GM12878 (cell line): ENCODE results near the gene FALEC. TPM values are rescaled to one million over a fixed set of nuclear protein-coding genes. Genes with fewer than 3 reads are reported as not detected.
A peak's percentile ranks its signal among the peaks of the same experiment; 100 is the strongest.

Source experiments
- BMI1 ChIP-seq: fragments of 450-650 bp; IDR thresholded peaks from 2 replicates; pipeline ENCODE4 v1.6.1; 2016; ENCODE audit warnings: mild to moderate bottlenecking, moderate library complexity, borderline replicate concordance
- CBX5 ChIP-seq: sonication (generic); IDR thresholded peaks from 2 replicates; pipeline ENCODE4 v1.6.1; 2016; ENCODE audit warnings: low read depth, moderate library complexity, mild to moderate bottlenecking, inconsistent platforms
- CHD2 ChIP-seq: IDR thresholded peaks from 2 replicates; pipeline ENCODE4 v1.6.1; 2011; ENCODE audit warnings: low read depth, low read length, improper control_type of control experiment, borderline replicate concordance
- E2F8 ChIP-seq: fragments of 450-650 bp; IDR thresholded peaks from 2 replicates; pipeline ENCODE4 v1.6.1; 2018; ENCODE audit warnings: mild to moderate bottlenecking, low read depth, moderate library complexity; ENCODE audit not compliant: partially characterized antibody
- GATAD2B ChIP-seq: fragments of 450-650 bp; conservative IDR thresholded peaks from 2 replicates; pipeline ENCODE4 v1.6.1; 2017; ENCODE audit warnings: low read depth, mild to moderate bottlenecking, moderate library complexity
- IKZF1 ChIP-seq: fragments of 450-650 bp; conservative IDR thresholded peaks from 2 replicates; pipeline ENCODE4 v1.6.1; 2017; ENCODE audit warnings: antibody characterized with exemption, mild to moderate bottlenecking
- KLF5 ChIP-seq: fragments of 450-650 bp; IDR thresholded peaks from 2 replicates; pipeline ENCODE4 v1.6.1; 2014; ENCODE audit warnings: mild to moderate bottlenecking; ENCODE audit not compliant: partially characterized antibody
- MAX ChIP-seq: IDR thresholded peaks from 2 replicates; pipeline ENCODE4 v1.6.1; 2012; ENCODE audit warnings: low read depth, low read length, improper control_type of control experiment
- MEF2A ChIP-seq: IDR thresholded peaks from 2 replicates; pipeline ENCODE4 v1.6.1; 2011; ENCODE audit warnings: low read depth, mild to moderate bottlenecking, low read length, moderate library complexity; ENCODE audit not compliant: insufficient read depth
- MXI1 ChIP-seq: fragments of 150-350 bp; IDR thresholded peaks from 2 replicates; pipeline ENCODE4 v1.6.1; 2011; ENCODE audit warnings: low read depth, mild to moderate bottlenecking, inconsistent platforms, low read length, improper control_type of control experiment
- NBN ChIP-seq: fragments of 450-650 bp; IDR thresholded peaks from 2 replicates; pipeline ENCODE4 v1.6.1; 2016
- NFXL1 ChIP-seq: fragments of 450-650 bp; IDR thresholded peaks from 2 replicates; pipeline ENCODE4 v1.6.1; 2017; ENCODE audit warnings: antibody characterized with exemption, mild to moderate bottlenecking, borderline replicate concordance
- NFYB ChIP-seq: IDR thresholded peaks from 2 replicates; pipeline ENCODE4 v1.6.1; 2011; ENCODE audit warnings: low read depth, mild to moderate bottlenecking, low read length, improper control_type of control experiment, moderate library complexity; ENCODE audit not compliant: insufficient read depth
- PBX3 ChIP-seq: IDR thresholded peaks from 2 replicates; pipeline ENCODE4 v1.6.1; 2011; ENCODE audit warnings: mild to moderate bottlenecking, low read depth, low read length, moderate library complexity; ENCODE audit not compliant: insufficient replicate concordance
- POLR2AphosphoS5 ChIP-seq: IDR thresholded peaks from 2 replicates; pipeline ENCODE4 v1.6.1; 2011; ENCODE audit warnings: mild to moderate bottlenecking, low read length, inconsistent platforms
- RB1 ChIP-seq: fragments of 450-650 bp; formaldehyde crosslinking; IDR thresholded peaks from 2 replicates; pipeline ENCODE4 v1.6.1; 2017; ENCODE audit warnings: mild to moderate bottlenecking, borderline replicate concordance
- SP1 ChIP-seq: IDR thresholded peaks from one replicate; pipeline ENCODE4 v1.6.1; 2011; ENCODE audit warnings: low read depth, low read length
- SREBF2 ChIP-seq: IDR thresholded peaks from 2 replicates; pipeline ENCODE4 v1.6.1; 2012; ENCODE audit warnings: mild to moderate bottlenecking, low read length
- STAT3 ChIP-seq: IDR thresholded peaks from 2 replicates; pipeline ENCODE4 v1.6.1; 2011; ENCODE audit warnings: low read depth, low read length, improper control_type of control experiment
- TCF7 ChIP-seq: IDR thresholded peaks from 2 replicates; pipeline ENCODE4 v1.6.1; 2014; ENCODE audit warnings: antibody characterized with exemption, borderline replicate concordance
- polyA plus RNA-seq, 11 experiments: library from polyadenylated mRNA; depleted of rRNA in 4 of 11; unstranded in 6 of 11; stranded (reverse) in 5 of 11; fragments of >200 nt; fragmentation: Nextera tagmentation in 4 of 11; fragmentation: Illumina TruSeq in 1 of 11; extraction: Ambion mirVana in 4 of 11; extraction: Trizol in 1 of 11; gene quantifications; 1 replicate in 1 of 11; 2 replicates in 10 of 11; pipeline versions ENCODE4 v1.2.1 to v1.2.3, GENCODE V29; 2011 to 2016; ENCODE audit warnings: inconsistent platforms in 2 of 11, missing spikeins in 2 of 11, low read depth in 1 of 11
- total RNA-seq, 4 experiments: library from RNA; depleted of rRNA in 3 of 4; stranded (reverse); fragments of >200 nt in 3 of 4; fragmentation: Illumina TruSeq in 1 of 4; extraction: Trizol in 1 of 4; gene quantifications; 2 replicates each; pipeline versions ENCODE4 v1.2.1 to v1.2.3, GENCODE V29; 2013 to 2021
- TF ChIP-seq, protein P1 (sequence below): IDR thresholded peaks from 2 replicates; pipeline ENCODE4 v1.6.1; 2012; ENCODE audit warnings: low read depth, low read length, improper control_type of control experiment
- TF ChIP-seq, protein P2 (sequence below): fragments of 450-650 bp; formaldehyde crosslinking; IDR thresholded peaks from 2 replicates; pipeline ENCODE4 v1.4.0; 2022; ENCODE audit warnings: mild to moderate bottlenecking, moderate library complexity

The FALEC gene
- total and polyA plus RNA-seq, 10 of the 15 experiments (the other 5 are each of a cell fraction or from before 2014, with no cell fraction given): 0.21 to 0.71 (median 0.32) TPM; not detected in 3

- no peak for TF ChIP-seq CBX5
- TF ChIP-seq NBN: peak; percentile 50; the same call in 1 of the 2 replicates
- no peak for TF ChIP-seq E2F8
- peak; percentile 91 for TF ChIP-seq NFYB
- peak; percentile 68; the same call in 1 of the 2 replicates for TF ChIP-seq CHD2
- TF ChIP-seq KLF5: peak; percentile 32
- TF ChIP-seq MAX: 0 out of 2 replicates have a peak, but pooled peaks have one; percentile 5
- peak; percentile 74 for TF ChIP-seq IKZF1
- no peak for TF ChIP-seq POLR2AphosphoS5
- no peak for TF ChIP-seq STAT3
- no peak for TF ChIP-seq SREBF2
- peak; percentile 60; the same call in 1 of the 2 replicates for TF ChIP-seq GATAD2B
- 0 out of 2 replicates have a peak, but pooled peaks have one; percentile 54 for TF ChIP-seq RB1
- no peak for TF ChIP-seq BMI1
- peak; percentile 94 for TF ChIP-seq TCF7
- TF ChIP-seq MEF2A: 0 out of 2 replicates have a peak, but pooled peaks have one; percentile 10
- TF ChIP-seq NFXL1: no peak
- peak; percentile 45; the same call in 1 of the 2 replicates for TF ChIP-seq MXI1
- TF ChIP-seq, protein P1, sequence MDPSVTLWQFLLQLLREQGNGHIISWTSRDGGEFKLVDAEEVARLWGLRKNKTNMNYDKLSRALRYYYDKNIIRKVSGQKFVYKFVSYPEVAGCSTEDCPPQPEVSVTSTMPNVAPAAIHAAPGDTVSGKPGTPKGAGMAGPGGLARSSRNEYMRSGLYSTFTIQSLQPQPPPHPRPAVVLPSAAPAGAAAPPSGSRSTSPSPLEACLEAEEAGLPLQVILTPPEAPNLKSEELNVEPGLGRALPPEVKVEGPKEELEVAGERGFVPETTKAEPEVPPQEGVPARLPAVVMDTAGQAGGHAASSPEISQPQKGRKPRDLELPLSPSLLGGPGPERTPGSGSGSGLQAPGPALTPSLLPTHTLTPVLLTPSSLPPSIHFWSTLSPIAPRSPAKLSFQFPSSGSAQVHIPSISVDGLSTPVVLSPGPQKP: no peak
- peak; percentile 93 for TF ChIP-seq PBX3
- TF ChIP-seq SP1: peak; percentile 61
- TF ChIP-seq, protein P2, sequence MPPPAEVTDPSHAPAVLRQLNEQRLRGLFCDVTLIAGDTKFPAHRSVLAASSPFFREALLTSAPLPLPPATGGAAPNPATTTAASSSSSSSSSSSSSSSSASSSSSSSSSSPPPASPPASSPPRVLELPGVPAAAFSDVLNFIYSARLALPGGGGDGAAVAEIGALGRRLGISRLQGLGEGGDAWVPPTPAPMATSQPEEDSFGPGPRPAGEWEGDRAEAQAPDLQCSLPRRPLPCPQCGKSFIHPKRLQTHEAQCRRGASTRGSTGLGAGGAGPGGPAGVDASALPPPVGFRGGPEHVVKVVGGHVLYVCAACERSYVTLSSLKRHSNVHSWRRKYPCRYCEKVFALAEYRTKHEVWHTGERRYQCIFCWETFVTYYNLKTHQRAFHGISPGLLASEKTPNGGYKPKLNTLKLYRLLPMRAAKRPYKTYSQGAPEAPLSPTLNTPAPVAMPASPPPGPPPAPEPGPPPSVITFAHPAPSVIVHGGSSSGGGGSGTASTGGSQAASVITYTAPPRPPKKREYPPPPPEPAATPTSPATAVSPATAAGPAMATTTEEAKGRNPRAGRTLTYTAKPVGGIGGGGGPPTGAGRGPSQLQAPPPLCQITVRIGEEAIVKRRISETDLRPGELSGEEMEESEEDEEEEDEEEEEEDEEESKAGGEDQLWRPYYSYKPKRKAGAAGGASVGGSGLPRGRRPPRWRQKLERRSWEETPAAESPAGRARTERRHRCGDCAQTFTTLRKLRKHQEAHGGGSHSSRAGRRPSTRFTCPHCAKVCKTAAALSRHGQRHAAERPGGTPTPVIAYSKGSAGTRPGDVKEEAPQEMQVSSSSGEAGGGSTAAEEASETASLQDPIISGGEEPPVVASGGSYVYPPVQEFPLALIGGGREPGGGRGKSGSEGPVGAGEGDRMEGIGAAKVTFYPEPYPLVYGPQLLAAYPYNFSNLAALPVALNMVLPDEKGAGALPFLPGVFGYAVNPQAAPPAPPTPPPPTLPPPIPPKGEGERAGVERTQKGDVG (CRISPR knock-in tag): no peak
Measured at GRCh38 chr1:150515328-150516049, at the start of gene FALEC (continued).
